Measurements from ENCODE around the gene PAQR7.

Gene PAQR7

GRCh38 chr1:25902462-25902861 lies 27.0 kb upstream of the PAQR7 start:
- H3K4me3 ChIP-seq (ENCODE audit: low read depth, low read length), result no peak overlapping the region

GRCh38 chr1:25900219-25900618 lies 24.7 kb upstream of the PAQR7 start:
- in situ Hi-C loops (cut with HindIII; ENCODE audit: low sequenced_read_pairs), result no loop called here

More at GRCh38 chr1:25902462-25902861, 27.0 kb upstream of the PAQR7 start:
- in situ Hi-C loops (cut with HindIII; ENCODE audit: low sequenced_read_pairs), result no loop called here
- TF ChIP-seq CTCF (IDR thresholded peaks at IDR 0.05; ENCODE audit: low read depth, low read length), result no peak
- no peak for DNase-seq (ENCODE audit: low read depth, low spot score)

GRCh38 chr1:25899792-25900191 lies 24.3 kb upstream of the PAQR7 start:
- in situ Hi-C loops (cut with HindIII; ENCODE audit: low sequenced_read_pairs), result no loop called here
- DNase-seq (ENCODE audit: low read depth, low spot score), result no peak
- no peak for TF ChIP-seq CTCF (IDR thresholded peaks at IDR 0.05; ENCODE audit: low read depth, low read length)
- no peak overlapping the region for H3K4me3 ChIP-seq (ENCODE audit: low read depth, low read length)

More at GRCh38 chr1:25900219-25900618, 24.7 kb upstream of the PAQR7 start:
- no peak for DNase-seq (ENCODE audit: low read depth, low spot score)
- no peak for TF ChIP-seq CTCF (IDR thresholded peaks at IDR 0.05; ENCODE audit: low read depth, low read length)
- H3K4me3 ChIP-seq (ENCODE audit: low read depth, low read length), result no peak overlapping the region

GRCh38 chr1:25898223-25899015 lies 22.9 kb upstream of the PAQR7 start:
- no peak for TF ChIP-seq CTCF (IDR thresholded peaks at IDR 0.05; ENCODE audit: low read depth, low read length)
- in situ Hi-C loops (cut with HindIII; ENCODE audit: low sequenced_read_pairs), result no loop called here
- DNase-seq (ENCODE audit: low read depth, low spot score), result no peak

GRCh38 chr1:25897754-25898153 lies 22.2 kb upstream of the PAQR7 start:
- in situ Hi-C loops (cut with HindIII; ENCODE audit: low sequenced_read_pairs), result no loop called here
- no peak overlapping the region for H3K4me3 ChIP-seq (ENCODE audit: low read depth, low read length)
- DNase-seq (ENCODE audit: low read depth, low spot score), result no peak
- TF ChIP-seq CTCF (IDR thresholded peaks at IDR 0.05; ENCODE audit: low read depth, low read length), result no peak

More at GRCh38 chr1:25898223-25899015, 22.9 kb upstream of the PAQR7 start:
- no peak overlapping the region for H3K4me3 ChIP-seq (ENCODE audit: low read depth, low read length)

GRCh38 chr1:25896266-25896665 lies 20.8 kb upstream of the PAQR7 start:
- TF ChIP-seq CTCF (IDR thresholded peaks at IDR 0.05; ENCODE audit: low read depth, low read length), result no peak
- in situ Hi-C loops (cut with HindIII; ENCODE audit: low sequenced_read_pairs), result no loop called here
- H3K4me3 ChIP-seq (ENCODE audit: low read depth, low read length), result no peak overlapping the region
- peak; percentile 50 for DNase-seq (ENCODE audit: low read depth, low spot score)

Measured in astrocyte of the spinal cord (primary cell).